Posterior vena cava (tissue), 2 donors: ENCODE measurements around the gene ELAVL3. TPM values are rescaled to one million over a fixed set of nuclear protein-coding genes. Genes with fewer than 3 reads are reported as not detected.

Experiments used
- DNase-seq: peaks from one replicate; pipeline ENCODE4 v3.0.0-alpha.2; 2020; ENCODE audit warnings: low spot score
- intact Hi-C, 2 donors: fragments of 100-400 bp; cut with DNase I; formaldehyde crosslinking; loops; one replicate each; pipeline versions ENCODE4 v1.14.1 to v1.14.2; 2022 to 2023
- long read RNA-seq, 2 donors: library from polyadenylated mRNA; unstranded; transcript quantifications; one replicate each; pipeline ENCODE4 v2.0.0, GENCODE V29; 2020 to 2021
- total RNA-seq, 2 donors: library from RNA; stranded (reverse); fragmentation: NEBNext Ultra II Directional; extraction: Animal tissue kit (Norgen Biotek cat#: 25700); gene quantifications; one replicate each; pipeline ENCODE4 v1.2.1, GENCODE V29; 2021
- donor health status: DM: yes; HTN: yes; CAD: no.
- donor health status: DM: yes; HTN: yes; CAD: no.

The ELAVL3 gene
- total RNA-seq, result not detected
- long read RNA-seq, donor 1, result 0 reads
- long read RNA-seq, donor 2, result 0 reads

DNA sequence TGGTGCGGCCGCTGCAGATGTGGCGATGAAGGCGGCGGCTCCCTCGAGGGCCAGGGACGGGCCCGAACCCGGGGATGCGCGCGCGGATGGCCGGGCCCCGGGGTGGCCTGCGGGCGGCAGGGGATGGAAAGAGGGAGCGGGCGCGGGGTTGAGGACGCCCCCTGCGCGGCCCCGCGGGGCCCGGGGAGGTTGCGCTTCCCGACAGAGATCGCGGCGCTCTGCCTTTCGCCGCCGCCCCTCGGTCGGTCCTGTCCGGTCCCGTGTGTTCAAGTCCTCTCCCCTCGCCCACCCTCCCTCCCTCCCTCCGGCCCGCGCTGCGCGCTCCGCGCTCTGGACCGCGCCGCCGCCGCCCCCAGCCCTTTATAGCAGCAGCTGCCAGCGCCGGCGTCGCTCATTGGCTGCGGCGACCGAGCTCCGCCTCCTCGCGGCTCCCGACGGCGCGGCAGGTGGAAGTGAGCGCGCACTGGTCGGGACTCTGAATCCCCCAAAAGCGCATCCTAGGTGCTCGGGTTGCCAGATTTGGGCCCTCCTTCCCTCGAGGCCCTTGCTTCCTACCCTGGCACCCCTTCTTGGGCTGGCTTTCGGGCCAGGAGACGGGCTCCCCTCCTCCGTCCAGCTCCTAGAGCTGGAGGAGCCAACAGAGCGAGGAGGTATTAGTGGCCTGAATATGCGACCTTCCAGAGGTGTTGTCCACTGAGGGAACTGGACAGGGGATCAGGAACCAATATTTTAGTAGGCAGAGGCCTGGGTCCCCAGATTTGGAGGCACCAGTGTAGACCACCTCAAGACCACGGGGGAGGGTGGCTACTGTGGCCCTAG, at the start of gene ELAVL3:
Gene ELAVL3 (minus strand): TSS at position 332 of the 819 bp plus-strand sequence. CDS start 438 bp downstream, outside the sequence.
- DNase-seq, result no peak
- intact Hi-C loops, result loop anchor here in 1 of 2 donors (10.0 kb wide), 1 partner anchor 96 kb away; the partner anchor contains the start of gene EPOR

DNA sequence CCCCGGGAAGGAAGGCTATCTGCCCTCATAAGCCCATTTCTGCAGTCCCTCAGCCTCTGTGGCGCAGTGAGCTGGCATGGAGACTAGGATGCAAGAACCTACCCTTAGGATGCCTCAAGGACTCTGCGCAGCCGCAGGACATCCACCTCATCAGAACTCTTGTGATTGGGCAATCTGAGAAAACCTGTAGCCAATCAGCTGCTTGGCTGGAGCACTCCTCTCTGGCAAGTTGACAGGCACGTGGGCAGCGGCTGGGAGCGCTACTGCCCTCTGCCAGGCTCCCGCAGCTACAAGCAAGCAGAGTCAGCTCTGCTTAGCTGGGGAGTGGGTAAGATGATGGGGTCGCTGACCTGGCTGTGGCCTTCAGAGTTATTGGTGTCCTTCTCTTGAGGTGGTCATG, 49.6 kb upstream of the ELAVL3 start:
- intact Hi-C loops, result no loop called here
- DNase-seq, result peak; percentile 89

DNA sequence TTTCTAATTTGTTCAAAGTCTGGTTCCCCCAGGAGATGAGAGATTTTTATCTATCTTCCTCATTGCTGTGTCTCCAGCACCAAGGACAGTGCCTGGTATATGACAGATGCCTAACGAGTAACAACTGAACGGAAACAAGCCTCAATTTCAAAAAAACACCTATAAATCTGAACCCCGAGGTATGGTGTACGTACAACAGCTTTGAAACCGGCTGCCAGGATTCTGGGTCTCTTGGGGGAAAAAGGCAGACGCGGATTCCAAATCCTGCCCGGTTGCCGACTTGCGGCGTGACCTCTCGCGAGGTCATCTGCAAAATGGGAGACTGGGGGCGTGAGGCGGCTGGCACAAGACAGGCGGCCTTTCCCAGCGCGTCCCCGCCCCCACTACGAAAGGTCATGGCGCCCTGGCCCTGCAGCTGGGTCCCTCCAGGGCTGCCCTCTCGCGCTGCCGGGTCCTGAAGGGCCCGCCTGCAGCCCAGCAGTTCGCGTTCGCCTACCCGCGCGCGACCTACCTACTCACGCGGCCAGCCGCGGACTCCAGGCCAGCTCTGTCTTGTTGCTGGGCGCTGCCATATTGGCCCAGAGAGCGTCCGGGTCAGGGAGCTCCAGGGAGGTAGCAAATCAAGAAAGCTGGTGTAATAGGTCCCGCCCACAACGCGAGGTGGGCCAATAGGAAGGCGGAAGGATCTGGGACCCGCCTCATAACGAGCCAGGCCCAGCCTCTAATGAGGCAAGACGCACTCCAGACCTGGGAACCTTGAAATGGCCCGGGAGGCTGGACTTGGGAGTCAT, 47.9 kb upstream of the ELAVL3 start, which contains the start of gene ECSIT:
Gene ECSIT (minus strand): TSS at position 584 of the 791 bp plus-strand sequence. CDS start 9,964 bp downstream, outside the sequence.
- intact Hi-C loops, result no loop called here
- DNase-seq, result peak; percentile 99

DNA sequence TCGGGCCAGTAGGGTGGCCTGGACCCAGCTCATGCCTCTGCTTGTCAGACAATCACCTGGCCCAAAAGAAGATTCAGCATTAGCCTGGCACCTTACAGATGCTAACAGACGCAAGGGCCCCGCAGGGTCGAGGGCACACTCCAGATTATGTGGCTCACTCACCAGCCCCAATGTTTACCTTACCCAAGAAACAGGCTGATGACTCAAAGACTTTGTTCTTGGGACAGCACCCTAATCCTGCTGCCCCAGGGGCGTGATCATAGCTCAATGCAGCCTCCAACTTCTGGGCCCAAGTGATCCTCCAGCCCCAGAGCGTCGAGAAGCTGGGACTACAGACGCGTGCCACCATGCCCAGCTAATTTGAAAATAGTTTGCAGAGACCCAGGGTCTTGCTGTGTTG, 38.3 kb upstream of the ELAVL3 start:
- DNase-seq, result no peak
- intact Hi-C loops, result no loop called here

DNA sequence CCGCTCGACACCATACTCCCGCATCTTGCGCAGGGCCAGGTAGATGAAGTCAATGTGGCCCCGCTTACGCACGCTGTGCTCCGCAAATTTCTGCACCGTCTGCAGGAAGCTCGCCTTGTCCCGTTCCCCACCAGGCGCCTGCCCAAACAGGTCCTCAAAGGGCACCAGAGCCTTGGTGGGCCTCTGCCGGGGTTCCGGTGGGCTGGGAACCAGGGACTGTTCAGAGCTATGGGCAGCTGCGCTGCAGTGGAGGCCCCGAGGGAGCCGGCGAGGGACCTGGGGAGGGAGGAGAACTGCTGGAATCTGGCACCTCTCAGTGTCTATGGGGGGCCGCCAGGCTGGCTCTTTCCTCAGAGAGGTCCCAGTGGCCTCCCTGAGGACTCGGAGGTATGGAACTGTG, 33.1 kb upstream of the ELAVL3 start:
- intact Hi-C loops, result no loop called here

DNA sequence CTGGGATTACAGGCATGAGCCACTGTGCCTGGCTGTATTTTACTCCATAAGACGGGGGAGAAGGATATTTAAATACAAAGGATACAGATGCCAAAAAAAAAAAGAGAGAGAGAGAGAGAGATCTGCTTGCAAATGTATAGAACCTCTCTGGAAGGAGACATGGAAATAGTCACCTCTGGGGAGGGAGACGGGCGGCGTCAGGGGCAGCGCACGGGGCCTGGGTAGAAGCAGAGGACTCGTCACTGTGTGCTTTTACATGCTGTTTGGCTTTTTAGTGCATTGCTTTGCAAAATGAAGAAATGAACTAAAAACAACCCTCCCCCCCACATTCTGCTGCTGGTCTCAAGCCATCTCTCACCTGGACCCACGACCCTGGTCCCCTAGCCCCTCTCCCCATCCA, 29.6 kb upstream of the ELAVL3 start:
- no peak for DNase-seq

More for the DNA sequence above, 33.1 kb upstream of the ELAVL3 start:
- no peak for DNase-seq

DNA sequence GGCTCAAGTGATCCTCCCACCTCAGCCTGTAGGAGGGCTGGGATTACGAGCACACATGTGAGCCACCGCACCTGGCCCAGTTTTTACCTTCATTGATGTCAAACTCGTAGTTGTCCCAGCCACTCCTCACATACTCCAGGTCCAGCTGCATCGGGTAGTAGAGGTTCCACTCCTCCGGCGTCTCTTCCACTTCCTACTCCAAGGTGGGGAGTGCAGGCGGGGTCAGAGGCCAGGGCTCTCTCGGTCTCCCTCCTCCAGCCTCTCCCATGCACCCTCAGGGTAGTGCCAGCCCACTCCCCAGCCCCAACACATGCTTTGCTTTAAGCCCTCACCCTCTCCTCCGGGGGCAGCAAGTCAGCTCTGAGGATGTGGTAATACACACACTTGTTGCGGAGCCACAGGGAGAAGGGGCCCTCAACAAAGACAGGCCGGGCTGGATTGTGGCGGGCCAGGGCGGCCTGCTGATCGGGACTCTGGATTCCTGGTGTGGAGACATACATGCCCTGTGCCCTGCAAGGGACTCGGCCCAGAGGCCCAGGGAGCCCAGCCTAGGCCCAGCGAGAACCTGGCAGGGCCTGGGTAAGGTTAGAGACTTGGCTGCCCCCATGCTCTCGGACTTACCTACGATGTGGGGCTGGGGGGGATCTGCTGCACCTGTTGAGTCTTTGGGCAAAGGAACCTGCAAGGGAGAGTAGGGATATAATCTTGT, 26.7 kb upstream of the ELAVL3 start:
- no peak for DNase-seq
- intact Hi-C loops, result no loop called here

More for the DNA sequence above, 29.6 kb upstream of the ELAVL3 start:
- intact Hi-C loops, result no loop called here

DNA sequence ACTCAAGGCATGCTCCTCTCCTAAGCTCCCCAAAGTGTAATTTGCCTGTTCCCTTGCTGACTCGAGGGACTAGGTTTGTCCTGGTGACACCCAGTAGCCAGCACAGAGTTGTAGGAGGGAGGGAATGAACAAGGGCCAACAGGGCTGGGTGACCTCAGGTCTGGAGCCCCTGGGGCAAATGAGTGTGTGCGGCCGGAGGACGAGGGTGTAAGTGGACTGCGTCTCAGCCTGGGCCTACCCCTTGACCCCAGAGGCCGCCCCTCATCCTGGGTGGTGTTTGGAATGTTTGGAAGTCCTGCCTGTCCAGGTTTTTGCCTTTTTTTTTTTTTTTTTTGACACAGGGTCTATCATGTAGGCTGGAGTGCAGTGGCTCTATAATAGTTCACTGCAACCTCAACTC, 26.1 kb upstream of the ELAVL3 start:
- no peak for DNase-seq
- intact Hi-C loops, result no loop called here

DNA sequence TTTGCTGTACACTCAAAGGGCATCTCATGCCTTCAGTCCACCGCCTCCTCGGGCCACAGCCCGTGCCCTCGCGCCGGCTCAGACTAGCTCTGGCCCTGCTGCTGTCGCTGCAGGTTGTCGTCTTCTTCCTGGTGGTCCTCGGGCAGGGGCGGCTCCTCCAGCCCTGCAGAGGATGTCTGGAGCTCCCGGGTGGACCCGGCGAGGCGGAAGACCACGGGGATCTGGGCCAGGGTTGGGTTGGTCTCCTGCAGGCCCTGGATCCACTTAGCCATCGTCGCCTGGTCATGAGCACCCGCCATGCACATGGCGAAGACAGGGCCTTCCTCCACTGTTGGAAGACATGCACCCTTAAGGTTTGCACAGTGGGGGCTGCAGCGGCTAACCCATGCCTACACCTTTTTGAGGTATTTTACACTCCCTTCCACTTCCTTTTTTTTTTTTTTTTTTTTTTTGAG, 25.3 kb upstream of the ELAVL3 start:
- no peak for DNase-seq
- intact Hi-C loops, result no loop called here

DNA sequence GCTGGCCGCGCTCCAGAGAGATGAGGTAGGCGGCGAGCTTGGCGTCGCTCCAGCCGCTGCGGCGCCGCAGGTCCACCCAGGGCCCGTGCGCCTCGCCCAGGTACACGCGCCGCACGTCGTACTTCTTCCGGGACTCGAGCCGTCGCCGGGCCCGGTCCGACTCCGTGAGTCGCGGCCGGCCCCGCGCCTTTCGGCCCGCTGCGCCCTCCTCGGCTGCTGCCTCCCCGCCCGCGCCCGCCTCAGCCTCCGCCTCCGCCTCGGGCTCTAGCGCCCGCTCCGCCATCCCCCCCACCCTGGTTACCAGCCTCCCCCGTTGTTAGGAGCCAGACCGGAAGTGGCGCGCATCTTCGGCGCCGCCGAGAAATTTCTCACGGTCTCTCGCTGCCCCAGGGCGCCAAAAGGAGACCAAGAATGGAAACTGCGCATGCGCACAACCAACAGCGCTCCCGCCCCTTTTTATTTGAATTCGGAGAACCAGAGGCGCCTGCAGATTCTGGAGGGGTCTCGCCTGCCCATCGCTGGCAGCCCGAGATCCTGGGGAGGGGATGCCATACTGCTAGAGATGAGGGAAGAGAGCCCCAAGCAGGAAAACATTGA, 24.8 kb upstream of the ELAVL3 start, which contains the start of gene ZNF653:
Gene ZNF653 (minus strand): TSS at position 336 of the 597 bp plus-strand sequence. CDS start 53 bp downstream, at position 283.
- intact Hi-C loops, result no loop called here
- DNase-seq, result peak; percentile 98

DNA sequence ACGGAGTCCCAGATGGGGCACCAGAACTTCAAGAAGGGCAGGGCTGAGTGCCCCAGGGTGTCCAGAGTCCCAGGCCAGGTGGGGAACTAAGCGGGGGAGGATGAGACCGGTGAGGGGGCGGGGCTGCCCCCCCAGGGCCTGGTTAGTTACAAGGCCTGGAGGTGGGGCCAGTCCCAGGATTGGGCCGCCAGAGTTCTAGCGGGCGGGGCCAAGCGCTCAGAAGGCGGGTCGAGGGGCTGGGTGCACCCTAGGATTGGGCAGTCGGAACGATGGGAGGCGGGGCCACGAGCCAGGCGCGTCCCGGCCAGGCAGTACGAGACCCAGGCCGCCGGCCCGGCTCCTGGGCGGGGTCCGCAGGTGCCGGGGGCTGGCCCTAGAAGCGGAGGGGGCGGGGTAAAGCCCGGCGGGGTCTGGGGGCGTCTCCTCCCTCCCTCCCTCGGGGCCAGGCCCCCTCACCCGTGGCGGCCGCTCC, 24.2 kb upstream of the ELAVL3 start:
- peak; percentile 99 for DNase-seq
- intact Hi-C loops, result no loop called here

DNA sequence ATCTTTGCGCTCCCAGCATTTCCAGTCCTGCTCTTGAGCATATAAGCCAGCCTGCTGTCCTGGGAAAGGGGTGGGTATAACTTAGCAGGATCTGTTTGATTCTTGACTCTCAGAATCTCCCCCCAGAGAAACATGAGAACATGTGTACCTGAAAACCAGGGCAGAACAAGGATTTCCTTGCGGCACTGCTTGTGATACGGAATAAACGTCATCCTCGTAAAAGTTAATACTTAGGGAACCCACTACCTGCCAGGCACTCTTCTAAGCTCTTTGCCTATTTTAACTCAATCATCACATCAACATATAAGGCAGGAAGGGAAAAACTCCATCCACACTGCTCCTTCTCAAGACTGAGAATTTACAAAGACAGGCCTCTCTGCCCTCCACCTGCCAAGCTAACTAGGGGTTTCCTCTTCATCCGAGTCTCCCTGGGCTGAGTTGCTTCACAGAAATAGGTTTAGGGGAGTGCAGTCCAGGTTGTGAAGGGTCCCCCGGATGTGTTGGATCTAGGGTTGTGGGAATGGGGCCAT, 23.7 kb upstream of the ELAVL3 start:
- no peak for DNase-seq
- intact Hi-C loops, result no loop called here

DNA sequence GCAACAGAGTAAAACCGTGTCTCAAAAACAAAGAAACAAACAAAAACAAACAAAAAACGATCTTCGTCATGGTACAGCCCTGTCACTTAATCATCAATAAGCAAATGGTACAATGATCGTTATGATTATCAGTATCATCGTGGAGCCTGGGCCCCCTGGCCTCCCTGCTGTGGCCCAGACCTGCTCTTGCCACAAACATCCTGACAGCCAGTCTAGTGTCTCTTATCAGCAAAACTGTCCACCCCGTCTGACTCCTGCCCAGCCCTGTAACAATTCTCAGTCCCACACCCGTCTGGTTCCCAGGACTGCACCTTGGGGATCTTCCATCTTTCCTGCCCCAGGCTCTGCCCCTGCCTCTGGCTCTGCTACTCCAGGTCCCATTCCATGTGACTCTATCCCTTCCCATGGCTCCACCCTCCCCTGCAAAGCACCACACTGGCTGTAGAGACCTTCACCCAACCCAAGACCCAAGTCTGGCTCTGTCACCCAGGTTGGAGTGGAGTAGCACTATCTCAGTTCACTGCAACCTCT, 19.1 kb upstream of the ELAVL3 start:
- no peak for DNase-seq
- intact Hi-C loops, result no loop called here

DNA sequence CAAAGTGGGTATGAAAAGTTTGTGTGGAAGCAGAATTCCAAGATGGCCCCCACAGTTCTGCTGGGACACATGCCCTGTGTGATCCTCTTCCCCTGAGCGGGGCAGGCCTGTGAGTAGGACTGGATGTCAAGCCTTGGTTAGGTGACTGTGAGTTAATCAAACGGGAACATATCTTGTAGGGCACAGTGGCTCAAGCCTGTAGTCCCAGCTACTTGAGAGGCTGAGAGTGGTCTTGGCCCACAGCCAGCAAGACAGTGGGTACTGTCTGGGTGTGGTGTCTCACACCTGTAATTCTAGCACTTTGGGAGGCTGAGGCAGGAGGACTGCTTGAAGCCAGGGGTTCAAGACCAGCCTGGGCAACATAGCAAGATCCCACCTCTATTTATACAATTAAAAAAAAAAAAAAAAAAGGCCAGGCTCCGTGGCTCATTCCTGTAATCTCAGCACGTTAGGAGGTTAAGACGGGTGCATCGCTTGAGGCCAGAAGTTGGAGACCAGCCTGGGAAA, 18.4 kb upstream of the ELAVL3 start:
- intact Hi-C loops, result no loop called here
- DNase-seq, result no peak

DNA sequence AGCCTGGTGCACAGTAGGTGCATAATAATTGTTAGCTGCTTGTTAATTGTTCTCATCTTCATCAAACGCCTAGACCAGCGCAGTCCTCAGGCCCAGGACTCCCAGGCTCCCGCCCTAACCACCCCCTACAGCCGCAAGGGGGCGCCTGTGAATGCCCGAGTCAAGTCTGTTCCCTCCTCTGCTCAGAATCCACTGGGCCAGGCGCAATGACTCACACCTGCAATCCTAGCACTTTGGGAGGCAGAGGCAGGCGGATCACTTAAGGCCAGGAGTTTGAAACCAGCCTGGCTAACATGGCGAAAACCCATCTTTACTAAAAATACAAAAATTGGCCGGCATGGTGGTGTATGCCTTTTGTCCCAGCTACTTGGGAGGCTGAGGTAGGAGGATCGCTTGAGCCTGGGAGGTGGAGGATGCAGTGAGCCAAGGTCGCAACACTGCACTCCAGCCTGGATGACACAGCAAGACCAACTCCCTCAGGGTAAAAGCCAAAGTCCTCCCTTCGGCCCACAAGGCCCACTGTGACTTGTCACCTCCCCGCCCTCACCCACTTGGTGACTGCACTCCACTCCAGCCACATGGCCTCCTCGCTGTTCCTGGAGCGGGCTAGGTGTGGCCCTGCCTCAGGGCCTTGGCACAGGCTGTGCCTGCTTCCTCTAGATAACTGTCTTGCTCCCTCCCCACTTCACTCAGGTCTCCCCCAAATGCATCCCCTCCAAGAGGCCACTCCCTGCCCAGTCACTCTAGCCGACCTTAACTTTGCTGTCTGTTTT, 15.7 kb upstream of the ELAVL3 start:
- intact Hi-C loops, result loop anchor here in 1 of 2 donors (2.0 kb wide), 1 partner anchor 90 kb away; no protein-coding TSS in a partner anchor
- peak; percentile 93 for DNase-seq

DNA sequence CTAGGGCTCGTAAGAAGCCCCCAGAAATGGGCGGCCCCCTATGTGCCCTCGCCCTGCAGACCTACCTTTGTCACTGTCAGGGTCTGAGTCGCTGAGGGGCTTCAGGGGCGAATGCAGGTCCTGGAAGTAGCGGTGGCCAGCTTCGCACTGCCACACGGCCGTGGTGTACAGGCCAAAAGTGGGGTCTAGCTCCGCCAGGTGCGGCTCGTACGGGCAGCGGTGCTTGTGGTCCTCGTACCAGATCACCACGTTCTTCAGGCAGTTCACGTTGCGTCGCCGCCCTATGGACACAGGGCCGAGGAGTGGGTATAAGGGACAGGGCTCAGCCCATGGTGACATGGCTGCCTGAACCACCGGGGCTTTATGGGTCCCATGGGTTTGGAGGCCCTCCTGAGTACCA, 15.0 kb upstream of the ELAVL3 start:
- DNase-seq, result no peak
- intact Hi-C loops, result loop anchor here in 1 of 2 donors (2.0 kb wide), 1 partner anchor 91 kb away; no protein-coding TSS in a partner anchor

DNA sequence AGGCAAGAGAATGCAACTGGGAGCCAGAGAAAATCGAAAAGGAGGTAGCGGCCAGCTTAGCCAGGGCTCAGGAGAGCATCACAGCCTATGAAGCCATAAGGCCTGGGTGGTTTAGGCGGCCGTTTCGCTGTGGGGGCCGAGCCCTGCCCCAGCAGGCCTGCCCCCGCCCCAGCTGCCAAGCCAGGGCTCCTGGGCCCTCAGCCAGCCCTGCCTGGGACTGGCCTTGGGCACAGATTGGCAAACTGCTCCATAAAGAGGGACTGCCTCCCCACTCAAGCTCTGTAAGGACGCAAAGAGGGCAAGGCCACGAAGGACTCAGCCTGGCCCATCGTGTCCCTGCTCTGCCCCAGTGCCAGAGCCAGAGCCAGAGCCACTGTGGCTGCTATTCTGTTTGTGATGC, 14.6 kb upstream of the ELAVL3 start:
- intact Hi-C loops, result no loop called here
- no peak for DNase-seq
